Stimulated activated CD8-positive, alpha-beta memory T cell treated with anti-CD3 and anti-CD28 coated beads, Interleukin-15, amount 100 ng/mL, for 1 hour (primary cell): Measurements from ENCODE around the gene NUP210L.
"Not testable (repeated sequence)": the region's sequence is repeated elsewhere in the genome, so short reads cannot be mapped to it uniquely, and the experiment has no call there.

Experiments
- DNase-seq: peaks from one replicate; pipeline ENCODE4 v3.0.0-alpha.2; 2020; ENCODE audit warnings: low read depth

Gene NUP210L

GRCh38 chr1:153991806-153992205 lies 163.1 kb downstream of the NUP210L start:
- DNase-seq: no peak

GRCh38 chr1:153991151-153991630 lies 163.7 kb downstream of the NUP210L start:
- DNase-seq: no peak

GRCh38 chr1:153990468-153991150 lies 164.3 kb downstream of the NUP210L start, which contains the start of gene RPS27:
Gene RPS27, plus strand, starts transcription at chr1:153990762. Its CDS starts 35 bp downstream, at chr1:153990797.
- peak; percentile 70 for DNase-seq

- no peak for DNase-seq
These were observed 167.3 kb downstream of the NUP210L start for GRCh38 chr1:153987621-153988020.

GRCh38 chr1:153985941-153986761 lies 168.7 kb downstream of the NUP210L start, which contains the start of gene RAB13:
Gene RAB13, minus strand, starts transcription at chr1:153986339. Its CDS starts 103 bp downstream, at chr1:153986236.
- no peak for DNase-seq

- no peak for DNase-seq
These were observed 169.4 kb downstream of the NUP210L start for GRCh38 chr1:153985341-153985912.

- no peak for DNase-seq
These were observed 170.6 kb downstream of the NUP210L start for GRCh38 chr1:153984123-153984894.

- DNase-seq: not testable (repeated sequence)
These were observed 173.1 kb downstream of the NUP210L start for GRCh38 chr1:153981735-153982134.

GRCh38 chr1:153979091-153979490 lies 175.8 kb downstream of the NUP210L start:
- DNase-seq: not testable (repeated sequence)

- DNase-seq: no peak
These were observed 176.5 kb downstream of the NUP210L start for GRCh38 chr1:153978274-153978909.

GRCh38 chr1:153977250-153978240 lies 177.3 kb downstream of the NUP210L start, which contains the start of gene JTB:
Gene JTB, minus strand, starts transcription at chr1:153977674. Its CDS starts 422 bp downstream, at chr1:153977252.
- DNase-seq: peak; percentile 70

GRCh38 chr1:153976819-153977249 lies 178.0 kb downstream of the NUP210L start:
- DNase-seq: no peak

GRCh38 chr1:153973525-153973924 lies 181.3 kb downstream of the NUP210L start:
- no peak for DNase-seq

- no peak for DNase-seq
These were observed 181.8 kb downstream of the NUP210L start for GRCh38 chr1:153973071-153973470.

- DNase-seq: no peak
These were observed 184.5 kb downstream of the NUP210L start for GRCh38 chr1:153970346-153970745.

GRCh38 chr1:153968972-153969371 lies 185.9 kb downstream of the NUP210L start:
- no peak for DNase-seq

- DNase-seq: no peak
These were observed 186.5 kb downstream of the NUP210L start for GRCh38 chr1:153968408-153968807.

GRCh38 chr1:153968000-153968363 lies 186.9 kb downstream of the NUP210L start:
- DNase-seq: no peak

GRCh38 chr1:153967107-153967999 lies 187.5 kb downstream of the NUP210L start, which contains the start of gene CREB3L4:
Gene CREB3L4, plus strand, starts transcription at chr1:153967902. Its CDS starts 624 bp downstream, at chr1:153968526.
- DNase-seq: peak; percentile 61
